LoVo (cell line): ENCODE measurements around the gene TMEM272.

ENCODE experiments used
- DNase-seq: peaks from one replicate; pipeline ENCODE4 v3.0.0-alpha.2; 2016; ENCODE audit warnings: low spot score

Gene TMEM272

GRCh38 chr13:51804295-51805172 is 40.4 kb downstream of the TMEM272 start:
- no peak for DNase-seq

- peak; percentile 91 for DNase-seq
Measured at GRCh38 chr13:51803422-51804294, 41.3 kb downstream of the TMEM272 start, which contains the start of gene DHRS12. DHRS12 (minus strand) TSS chr13:51804163; CDS start chr13:51799659, 4,504 bp downstream.

DNA sequence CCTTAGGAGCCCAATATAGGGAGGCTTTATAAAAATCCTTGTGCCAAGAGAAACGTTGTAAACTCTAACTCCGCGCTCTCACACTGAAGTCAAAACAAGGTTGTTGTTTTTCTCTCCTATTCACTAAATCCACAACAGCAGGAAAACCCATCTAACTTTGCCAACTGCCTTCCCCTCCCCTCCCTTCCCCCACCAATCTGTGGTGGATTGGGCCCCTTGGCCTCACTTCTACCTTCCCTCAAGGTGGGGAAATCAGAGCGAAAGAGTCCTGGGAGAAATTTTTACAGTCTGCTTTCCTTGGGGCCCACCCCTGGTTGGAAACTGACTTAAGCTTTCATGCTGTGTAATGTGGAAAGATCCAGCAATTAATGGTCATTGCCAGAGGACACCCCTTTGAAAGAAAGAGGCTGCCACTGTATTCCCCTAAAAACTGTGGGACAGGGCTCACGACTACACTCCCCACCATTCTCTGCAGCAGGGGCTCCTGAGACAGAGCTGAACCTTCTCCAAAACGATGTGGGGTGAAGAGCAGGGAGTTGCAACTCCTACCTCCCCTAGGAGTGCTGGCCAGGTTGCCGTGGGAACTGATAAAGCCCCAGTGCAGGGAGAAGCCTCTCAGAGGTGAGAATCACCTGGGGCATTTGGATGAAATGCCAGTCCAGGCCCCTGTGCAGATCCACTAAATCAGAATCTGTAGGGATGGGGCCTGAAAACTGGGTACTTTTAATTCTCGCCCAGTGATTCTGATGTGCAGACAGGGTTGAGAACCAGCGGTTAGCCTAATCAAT is 42.2 kb downstream of the TMEM272 start:
- DNase-seq = no peak

DNA sequence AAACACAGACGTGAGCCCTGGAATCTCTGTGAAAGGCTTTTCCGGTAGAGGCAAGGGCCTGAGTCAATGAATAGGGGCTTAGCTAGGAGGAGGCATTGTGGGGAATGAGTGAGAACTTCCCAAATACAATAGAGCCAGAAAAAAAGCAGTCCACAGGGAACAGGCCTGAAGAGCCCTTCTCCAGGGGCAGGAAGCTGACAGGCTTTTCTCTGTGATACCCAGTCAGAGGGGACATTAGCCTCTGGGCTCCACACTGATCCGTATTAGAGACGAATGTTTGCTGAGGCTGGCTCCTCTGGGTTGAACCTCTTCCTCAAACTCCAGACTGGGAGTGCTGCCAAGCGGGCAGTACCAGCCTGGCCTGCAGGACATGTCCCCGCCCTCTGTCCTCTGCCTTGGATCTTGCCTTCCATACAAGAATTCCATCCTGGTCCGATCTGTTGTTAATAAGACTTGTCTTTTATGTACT is 43.3 kb downstream of the TMEM272 start:
- DNase-seq = no peak

GRCh38 chr13:51800486-51800885 is 44.5 kb downstream of the TMEM272 start:
- DNase-seq = no peak

DNA sequence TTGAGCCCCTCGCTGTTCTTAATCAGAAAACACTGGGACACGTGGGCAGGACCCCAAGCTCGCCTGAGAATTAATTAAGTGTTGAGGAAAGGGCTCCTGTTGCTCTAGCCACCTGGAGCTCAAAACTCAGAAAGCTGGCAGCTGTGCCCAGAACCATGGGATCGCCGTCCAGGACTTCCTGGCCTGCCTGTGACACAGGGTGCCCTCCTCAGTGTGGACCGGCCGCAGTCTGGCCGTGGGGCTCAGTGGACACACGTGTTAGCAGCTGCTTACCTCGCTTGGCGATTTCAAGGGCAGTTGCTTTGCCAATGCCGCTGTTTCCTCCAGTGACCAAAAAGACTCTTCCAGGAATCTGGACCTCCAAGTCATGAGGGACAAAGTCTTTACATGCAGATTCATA is 45.7 kb downstream of the TMEM272 start:
- no peak for DNase-seq

- peak; percentile 51 for DNase-seq
Measured at GRCh38 chr13:51797664-51798488, 47.1 kb downstream of the TMEM272 start.

GRCh38 chr13:51796546-51796945 is 48.4 kb downstream of the TMEM272 start:
- no peak for DNase-seq

GRCh38 chr13:51795419-51795818 is 49.6 kb downstream of the TMEM272 start:
- DNase-seq = no peak

- no peak for DNase-seq
Measured at GRCh38 chr13:51794964-51795363, 50.0 kb downstream of the TMEM272 start.

DNA sequence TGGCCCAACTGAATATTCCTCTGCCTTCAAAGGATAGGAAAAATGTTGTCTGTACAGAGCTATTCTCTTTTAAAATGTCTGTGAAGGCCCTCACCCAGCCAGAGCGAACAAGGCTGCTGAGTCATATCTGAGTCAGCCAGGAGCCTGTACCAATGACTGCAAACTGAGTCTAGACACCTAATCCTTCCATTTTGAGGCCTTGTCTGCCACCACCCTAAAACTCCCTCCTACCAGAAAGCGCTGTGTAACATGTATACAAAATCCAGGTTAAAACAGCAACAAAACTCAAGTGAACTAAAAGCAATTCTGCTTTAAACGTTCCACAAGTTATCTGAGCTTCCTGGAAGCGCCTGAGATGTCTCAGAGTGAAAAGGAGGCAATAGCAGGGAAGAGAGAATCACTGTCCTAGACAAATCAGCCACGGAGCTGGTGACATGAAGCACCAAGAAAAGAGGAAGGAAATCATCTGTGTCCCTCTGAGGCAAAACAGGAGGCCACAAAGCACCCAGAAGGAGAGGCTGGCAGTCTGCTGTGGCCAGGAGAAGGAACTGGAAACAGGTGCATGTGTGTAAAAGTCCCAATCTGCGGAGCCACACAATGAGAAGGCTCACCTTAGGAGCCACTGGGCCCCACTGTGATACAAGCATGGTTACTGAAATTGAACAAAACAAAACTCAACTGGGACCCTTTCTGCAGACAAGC is 51.3 kb downstream of the TMEM272 start:
- peak; percentile 56 for DNase-seq

DNA sequence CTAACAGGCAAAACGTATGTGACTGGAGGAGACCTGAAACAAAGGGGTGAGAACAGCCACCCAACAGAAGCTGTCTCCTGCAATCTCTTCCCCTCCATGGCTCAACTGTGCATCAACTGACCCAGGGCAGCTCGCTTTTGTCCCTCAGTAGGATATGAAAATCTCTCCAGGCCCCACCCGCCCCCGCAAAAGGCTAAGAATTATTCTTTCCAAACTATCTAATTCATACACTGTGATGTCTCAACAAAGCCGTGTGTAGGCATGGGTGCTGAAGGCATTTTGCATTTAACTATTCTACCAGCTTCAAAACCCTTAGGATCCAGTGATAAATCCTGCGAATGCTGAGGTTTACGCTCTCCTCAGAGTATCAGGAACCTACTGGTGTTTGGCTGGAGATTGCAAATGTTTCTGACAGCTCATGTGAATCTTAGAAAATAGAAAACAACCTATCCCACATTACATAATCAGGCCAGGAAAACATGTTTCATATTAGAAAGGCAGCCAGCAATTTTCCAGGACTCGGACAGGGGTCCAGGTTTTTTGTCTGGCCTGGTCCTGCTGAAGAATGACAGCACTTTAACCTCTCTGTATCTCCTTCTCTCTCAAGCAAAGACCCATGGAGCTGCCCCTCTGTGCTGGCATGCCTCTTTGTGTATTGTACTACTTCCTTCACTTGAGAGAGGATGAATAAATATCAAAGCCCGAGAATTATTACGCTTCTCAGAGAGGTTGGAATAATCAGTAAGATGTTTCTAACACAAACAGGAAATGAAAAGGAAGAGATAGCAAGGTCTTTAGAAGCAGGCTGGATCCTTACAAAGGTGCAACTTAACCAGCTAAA is 58.3 kb downstream of the TMEM272 start:
- no peak for DNase-seq

GRCh38 chr13:51785712-51786424 is 59.1 kb downstream of the TMEM272 start:
- DNase-seq = no peak

- no peak for DNase-seq
Measured at GRCh38 chr13:51784097-51784496, 60.9 kb downstream of the TMEM272 start.

DNA sequence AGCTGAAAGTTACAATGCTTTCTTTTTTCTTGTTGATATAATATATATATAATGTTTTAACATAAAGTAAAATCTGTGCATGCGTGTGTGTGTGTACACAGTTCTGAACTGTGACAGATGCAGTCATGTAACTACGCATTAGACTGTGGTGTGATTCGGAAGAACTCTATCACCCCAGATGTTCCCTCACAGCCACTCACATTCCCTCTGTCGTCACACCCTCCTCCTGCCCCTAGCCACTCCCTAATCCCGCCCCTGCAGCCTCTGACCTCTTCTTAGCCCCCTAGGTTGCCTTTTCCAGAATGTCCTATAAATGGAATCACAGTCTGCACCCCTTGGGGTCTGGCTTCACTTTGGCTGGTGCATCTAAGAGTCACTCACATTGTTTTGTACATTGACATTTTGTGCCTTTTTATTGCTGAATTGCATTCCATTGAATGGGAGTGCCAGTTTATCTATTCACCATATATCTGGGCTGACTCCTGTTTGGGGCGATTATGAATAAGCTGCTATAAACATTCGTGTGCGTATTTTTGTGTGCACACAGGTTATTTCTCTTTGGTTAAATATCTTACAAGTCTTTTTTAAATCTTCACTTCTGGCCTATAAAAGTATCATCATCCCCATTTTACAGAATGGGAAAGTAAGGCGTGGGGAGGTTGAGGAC is 61.4 kb downstream of the TMEM272 start:
- DNase-seq = no peak

DNA sequence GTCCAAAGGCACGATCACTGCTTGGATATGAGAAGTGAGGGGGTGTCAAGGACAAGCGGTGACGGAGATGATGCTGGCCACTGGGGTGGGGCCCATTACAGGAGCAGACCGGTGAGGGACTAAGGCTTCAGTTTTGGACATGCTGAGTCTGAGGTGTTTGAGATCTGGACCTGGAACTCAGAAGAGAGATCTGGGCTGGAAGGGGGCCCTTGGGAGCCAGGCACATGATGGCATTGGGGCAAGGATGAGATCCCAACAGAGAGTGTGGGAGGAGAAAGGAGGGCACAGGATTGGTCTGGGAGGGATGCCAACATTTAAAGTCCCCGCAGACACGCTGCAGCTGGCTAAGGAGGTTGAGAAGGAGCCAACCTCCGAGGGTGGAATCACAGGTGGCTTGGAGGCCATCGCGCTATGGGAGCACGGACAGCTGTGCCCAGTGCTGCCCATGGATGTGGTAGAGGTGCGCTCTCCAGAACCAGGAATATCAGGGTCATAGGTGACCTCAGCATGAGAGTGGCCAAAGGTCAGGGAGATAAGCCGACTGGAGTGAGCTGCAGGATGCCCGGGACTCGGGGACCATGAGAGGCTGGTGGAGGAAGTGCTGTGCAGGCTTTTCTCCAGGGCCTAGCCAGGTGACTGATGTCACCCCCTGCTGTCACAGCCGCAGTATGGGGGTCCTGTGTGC is 62.8 kb downstream of the TMEM272 start:
- no peak for DNase-seq

- DNase-seq = no peak
Measured at GRCh38 chr13:51781246-51782022, 63.5 kb downstream of the TMEM272 start.
